Measurements from ENCODE around the gene TRMT5.

TRMT5 gene

GRCh38 chr14:60980811-60981632 lies at the start of gene TRMT5, which contains the start of gene SLC38A6:
TRMT5 (minus strand) TSS chr14:60981079; CDS start chr14:60980973, 106 bp downstream.
SLC38A6 (plus strand) TSS chr14:60981245; CDS start chr14:60981278, 33 bp downstream.
- H3K27ac Mint-ChIP-seq = no peak within 1 kb of the TSS
- H3K4me1 Mint-ChIP-seq = peaks cover 35% of the 10 kb centered on the region
- H3K9me3 Mint-ChIP-seq = no peaks in the 10 kb centered on the region
- TF ChIP-seq CTCF (IDR thresholded peaks at IDR 0.05; ENCODE audit: unreplicated experiment in 3 of 3) = no peak
- no peaks in the 10 kb centered on the region for H3K27me3 Mint-ChIP-seq (ENCODE audit: low read depth)
- H3K4me3 Mint-ChIP-seq = no peak within 1 kb of the TSS
- peaks cover 32% of the 10 kb centered on the region for H3K36me3 Mint-ChIP-seq (ENCODE audit: low read depth)

- TF ChIP-seq CTCF (IDR thresholded peaks at IDR 0.05; ENCODE audit: unreplicated experiment in 3 of 3) = no peak
- Mint-ChIP-seq H3K9me3 (no peaks in the 10 kb centered on the region), H3K36me3 (ENCODE audit: low read depth) (peaks cover 1% of the 10 kb centered on the region), H3K27ac (no peak overlapping the region), H3K4me1 (peaks cover 35% of the 10 kb centered on the region), H3K27me3 (ENCODE audit: low read depth) (no peaks in the 10 kb centered on the region), H3K4me3 (no peak overlapping the region)
Observed at GRCh38 chr14:61026526-61026925, 45.6 kb upstream of the TRMT5 start.

- no peaks in the 10 kb centered on the region for H3K27me3 Mint-ChIP-seq (ENCODE audit: low read depth)
- H3K4me3 Mint-ChIP-seq = no peak overlapping the region
- H3K27ac Mint-ChIP-seq = peak overlapping the region in 2 of 3 experiments; percentile 10 to 27
- no peaks in the 10 kb centered on the region for H3K9me3 Mint-ChIP-seq
- H3K36me3 Mint-ChIP-seq (ENCODE audit: low read depth) = no peaks in the 10 kb centered on the region
- H3K4me1 Mint-ChIP-seq = peaks cover 37% of the 10 kb centered on the region
- peak; percentile 91 to 93 (median 92) for TF ChIP-seq CTCF (IDR thresholded peaks at IDR 0.05; ENCODE audit: unreplicated experiment in 3 of 3)
Observed at GRCh38 chr14:61025251-61026223, 44.7 kb upstream of the TRMT5 start.

GRCh38 chr14:61019537-61019936 lies 38.7 kb upstream of the TRMT5 start:
- Mint-ChIP-seq H3K27me3 (ENCODE audit: low read depth) (no peaks in the 10 kb centered on the region), H3K9me3 (peaks cover 12% of the 10 kb centered on the region), H3K4me3 (no peak overlapping the region), H3K36me3 (ENCODE audit: low read depth) (peaks cover 9% of the 10 kb centered on the region), H3K4me1 (peaks cover 14% of the 10 kb centered on the region), H3K27ac (no peak overlapping the region)
- no peak for TF ChIP-seq CTCF (IDR thresholded peaks at IDR 0.05; ENCODE audit: unreplicated experiment in 3 of 3)

- no peaks in the 10 kb centered on the region for H3K27me3 Mint-ChIP-seq (ENCODE audit: low read depth)
- TF ChIP-seq CTCF (IDR thresholded peaks at IDR 0.05; ENCODE audit: unreplicated experiment in 3 of 3) = no peak
- H3K4me1 Mint-ChIP-seq = no peaks in the 10 kb centered on the region
- H3K36me3 Mint-ChIP-seq (ENCODE audit: low read depth) = peaks cover 30% of the 10 kb centered on the region
- H3K27ac Mint-ChIP-seq = no peak overlapping the region
- H3K4me3 Mint-ChIP-seq = no peak overlapping the region
- H3K9me3 Mint-ChIP-seq = peaks cover 8% of the 10 kb centered on the region
Observed at GRCh38 chr14:61003571-61003970, 22.7 kb upstream of the TRMT5 start.
